GM19372 (cell line): Measurements from ENCODE around the gene THAP11.
A peak's percentile ranks its signal among the peaks of the same experiment; 100 is the strongest.
"Not testable (repeated sequence)": the region's sequence is repeated elsewhere in the genome, so short reads cannot be mapped to it uniquely, and the experiment has no call there.

Source experiments
- ATAC-seq: cut with Tn5 transposase; IDR thresholded peaks from one replicate; pipeline ENCODE4 v1.9.1; 2021; ENCODE audit warnings: mild to moderate bottlenecking, low read depth, moderate library complexity; ENCODE audit not compliant: unreplicated experiment

The THAP11 gene

GRCh38 chr16:67860589-67861398, 18.7 kb downstream of the THAP11 start:
- no peak for ATAC-seq

- no peak for ATAC-seq
Observed at GRCh38 chr16:67861877-67862276, 19.8 kb downstream of the THAP11 start.

- ATAC-seq: no peak
Observed at GRCh38 chr16:67862623-67863583, 20.8 kb downstream of the THAP11 start.

DNA sequence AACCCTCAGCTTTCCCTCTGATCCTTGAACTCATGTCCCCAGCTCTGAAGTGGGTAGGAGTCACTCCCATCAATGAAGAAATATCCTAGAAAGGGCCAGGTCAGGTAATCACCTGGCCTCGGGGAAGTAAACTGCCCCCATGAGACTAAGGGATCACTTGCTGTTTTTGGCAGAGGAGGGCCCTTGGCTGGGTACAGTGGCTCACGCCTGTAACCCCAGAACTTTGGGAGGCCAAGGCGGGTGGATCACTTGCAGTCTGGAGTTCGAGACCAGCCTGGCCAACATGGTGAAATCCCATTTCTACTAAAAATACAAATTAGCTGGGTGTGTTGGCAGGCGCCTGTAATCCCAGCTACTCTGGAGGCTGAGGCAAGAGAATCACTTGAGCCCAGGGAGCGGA, 21.9 kb downstream of the THAP11 start:
- ATAC-seq: not testable (repeated sequence)

- no peak for ATAC-seq
Observed at GRCh38 chr16:67864594-67864993, 22.5 kb downstream of the THAP11 start.

- ATAC-seq: no peak
Observed at GRCh38 chr16:67865318-67865717, 23.2 kb downstream of the THAP11 start.

- ATAC-seq: no peak
Observed at GRCh38 chr16:67868290-67868689, 26.2 kb downstream of the THAP11 start.

DNA sequence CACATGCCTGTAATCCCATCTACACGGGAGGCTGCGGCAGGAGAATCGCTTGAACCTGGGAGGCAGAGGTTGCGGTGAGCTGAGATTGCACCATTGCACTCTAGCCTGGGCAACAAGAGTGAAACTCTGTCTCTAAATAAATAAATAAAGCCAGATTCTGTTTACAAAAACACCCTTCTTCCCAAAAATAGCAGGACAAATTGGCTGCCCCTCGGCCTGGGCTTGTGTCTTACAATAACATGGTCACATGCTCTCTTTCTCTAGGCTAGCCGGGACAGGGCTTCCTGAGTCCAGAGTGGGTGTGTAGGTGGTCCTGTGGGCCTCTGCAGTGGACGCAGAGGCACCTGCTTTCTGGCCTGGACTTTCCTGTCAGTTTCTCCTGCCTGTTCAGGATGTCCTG, 27.5 kb downstream of the THAP11 start:
- ATAC-seq: no peak

GRCh38 chr16:67871256-67871655, 29.1 kb downstream of the THAP11 start:
- no peak for ATAC-seq

DNA sequence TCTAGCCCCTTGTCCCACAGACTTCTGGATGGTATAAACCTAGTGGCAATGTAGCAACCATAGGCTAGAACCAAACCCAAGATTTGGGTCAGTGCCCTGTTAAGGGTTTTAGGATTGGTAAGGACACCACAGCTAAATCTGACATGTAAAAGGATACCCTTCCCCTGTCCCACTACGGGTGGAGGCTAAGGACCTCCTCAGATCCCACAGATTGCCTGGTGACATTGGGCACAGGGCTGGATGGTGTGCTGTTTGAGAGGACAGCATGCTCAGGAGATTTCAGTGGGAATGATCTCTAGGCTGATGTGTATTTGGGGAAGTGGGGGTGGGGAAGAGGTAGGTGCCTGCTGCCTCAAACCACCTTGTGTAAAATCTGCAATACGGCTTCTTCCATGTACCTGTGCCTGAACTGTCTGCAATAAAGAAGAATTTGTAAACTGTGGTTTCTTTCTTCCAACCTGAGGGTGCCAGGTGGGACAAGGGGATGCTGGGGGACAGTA, 30.1 kb downstream of the THAP11 start:
- ATAC-seq: no peak

- peak; percentile 83 for ATAC-seq
Observed at GRCh38 chr16:67872631-67873434, 30.7 kb downstream of the THAP11 start, which contains the start of gene EDC4. Gene EDC4 (plus strand): TSS chr16:67873052. CDS start chr16:67873262, 210 bp downstream.

- no peak for ATAC-seq
Observed at GRCh38 chr16:67873435-67874370, 31.6 kb downstream of the THAP11 start.

- ATAC-seq: no peak
Observed at GRCh38 chr16:67874372-67874771, 32.3 kb downstream of the THAP11 start.

DNA sequence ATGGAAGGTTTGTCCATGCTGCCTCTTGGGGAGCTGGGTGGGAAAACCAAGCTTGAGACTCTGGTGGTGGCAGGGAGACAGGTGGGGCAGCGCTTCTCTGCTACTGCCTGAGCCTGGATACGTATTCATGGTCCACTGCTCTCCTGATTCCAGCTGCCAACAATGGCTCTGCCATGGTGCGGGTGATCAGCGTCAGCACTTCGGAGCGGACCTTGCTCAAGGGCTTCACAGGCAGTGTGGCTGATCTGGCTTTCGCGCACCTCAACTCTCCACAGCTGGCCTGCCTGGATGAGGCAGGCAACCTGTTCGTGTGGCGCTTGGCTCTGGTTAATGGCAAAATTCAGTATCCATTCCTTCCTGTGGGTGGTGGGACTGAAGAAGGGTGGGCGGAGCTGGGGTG, 34.9 kb downstream of the THAP11 start:
- no peak for ATAC-seq

- ATAC-seq: no peak
Observed at GRCh38 chr16:67878232-67878631, 36.1 kb downstream of the THAP11 start.

GRCh38 chr16:67878846-67879245, 36.7 kb downstream of the THAP11 start:
- no peak for ATAC-seq

GRCh38 chr16:67879462-67879861, 37.3 kb downstream of the THAP11 start:
- ATAC-seq: no peak

GRCh38 chr16:67879936-67880335, 37.8 kb downstream of the THAP11 start:
- no peak for ATAC-seq

- no peak for ATAC-seq
Observed at GRCh38 chr16:67880584-67880983, 38.5 kb downstream of the THAP11 start.
